PC-9 (cell line): ENCODE data around the gene AKAP4. TPM values are rescaled to one million over a fixed set of nuclear protein-coding genes. Genes with fewer than 3 reads are reported as not detected.

Source experiments
- BruUV-seq: library from RNA; stranded (reverse); fragments of 400-500 nt; replicated peaks from 2 replicates; lab custom pipeline; 2021; lab: Mats Ljungman, UMichigan
- CTCF ChIA-PET: fragments of 300-600 bp; sonication (Branson Sonifier 250); formaldehyde crosslinking; loops from one replicate; lab custom pipeline; 2022; ENCODE audit warnings: antibody characterized with exemption; lab: Charles Lee
- POLR2A ChIA-PET: fragments of 300-600 bp; sonication (Branson Sonifier 250); formaldehyde crosslinking; loops from one replicate; lab custom pipeline; 2022; ENCODE audit warnings: antibody characterized with exemption; ENCODE audit not compliant: unreplicated experiment; lab: Charles Lee
- DNase-seq, 2 experiments: peaks; one replicate each; pipeline versions ENCODE4 v3.0.0 to v3.0.0-alpha.2; 2015 to 2022; ENCODE audit warnings: mixed read lengths in 1 of 2
- H2AFZ ChIP-seq: fragments of 200-600 bp; sonication (generic); 2 replicates; pipeline ENCODE4 v1.8.1; 2017; ENCODE audit warnings: antibody characterized with exemption
- H3F3A ChIP-seq: fragments of 200-600 bp; sonication (generic); 2 replicates; pipeline ENCODE4 v1.8.1; 2017; ENCODE audit warnings: antibody characterized with exemption, mild to moderate bottlenecking, low read depth; ENCODE audit not compliant: insufficient read depth
- H3K27ac ChIP-seq: fragments of 200-600 bp; sonication (generic); 2 replicates; pipeline ENCODE4 v1.6.1; 2016; ENCODE audit warnings: mixed run types
- H3K27me3 ChIP-seq: fragments of 200-600 bp; sonication (generic); 2 replicates; pipeline ENCODE4 v1.6.1; 2016; ENCODE audit warnings: low read depth, mixed run types; ENCODE audit not compliant: insufficient read depth
- H3K36me3 ChIP-seq: fragments of 200-600 bp; sonication (generic); 2 replicates; pipeline ENCODE4 v1.6.1; 2016; ENCODE audit warnings: low read depth, mixed run types
- H3K4me1 ChIP-seq: fragments of 200-600 bp; sonication (generic); replicated peaks from 2 replicates; pipeline ENCODE4 v1.6.1; 2016; ENCODE audit warnings: mixed run types; ENCODE audit not compliant: insufficient read depth
- H3K4me2 ChIP-seq: fragments of 200-600 bp; sonication (generic); 2 replicates; pipeline ENCODE4 v1.6.1; 2017; ENCODE audit warnings: mixed run types
- H3K4me3 ChIP-seq: fragments of 200-600 bp; sonication (generic); 2 replicates; pipeline ENCODE4 v1.6.1; 2016; ENCODE audit warnings: mixed run types
- H3K79me2 ChIP-seq: fragments of 200-600 bp; sonication (generic); 2 replicates; pipeline ENCODE4 v1.6.1; 2017; ENCODE audit warnings: low read depth, mixed run types
- H3K9me2 ChIP-seq: fragments of 200-600 bp; sonication (generic); 2 replicates; pipeline ENCODE4 v1.8.1; 2017; ENCODE audit warnings: mild to moderate bottlenecking; ENCODE audit not compliant: insufficient read depth
- H3K9me3 ChIP-seq: fragments of 200-600 bp; sonication (generic); 2 replicates; pipeline ENCODE4 v1.8.1; 2016; ENCODE audit warnings: low read depth; ENCODE audit not compliant: insufficient read depth
- H4K20me1 ChIP-seq: fragments of 200-600 bp; sonication (generic); 2 replicates; pipeline ENCODE4 v1.8.1; 2017; ENCODE audit not compliant: insufficient read depth
- CTCF ChIP-seq: fragments of 200-600 bp; sonication (generic); conservative IDR thresholded peaks from 2 replicates; pipeline ENCODE4 v1.6.1; 2017; ENCODE audit warnings: mixed run types, antibody characterized with exemption, mild to moderate bottlenecking, moderate library complexity
- EZH2 ChIP-seq: fragments of 200-600 bp; sonication (generic); IDR thresholded peaks from 2 replicates; pipeline ENCODE4 v1.8.0; 2017; ENCODE audit warnings: antibody characterized with exemption, low read depth
- intact Hi-C: fragments of 100-400 bp; cut with micrococcal nuclease; formaldehyde crosslinking; loops from one replicate; pipeline ENCODE4 v1.10.0; 2022; ENCODE audit not compliant: unreplicated experiment
- total RNA-seq: library from RNA; stranded (reverse); gene quantifications from 2 replicates; pipeline ENCODE4 v1.2.3, GENCODE V29; 2021

AKAP4 gene
- total RNA-seq, 1 experiment from 2014 or later, result not detected

GRCh38 chrX:50157545-50158135, 43.2 kb downstream of the AKAP4 start:
- no peaks in the 10 kb centered on the region for H3K9me3 ChIP-seq
- H3K9me2 ChIP-seq, result no peaks in the 10 kb centered on the region
- no TSS peak for BruUV-seq
- H3K4me1 ChIP-seq, result no peaks in the 10 kb centered on the region
- no peak overlapping the region for H3K4me2 ChIP-seq
- no peaks in the 10 kb centered on the region for H3K79me2 ChIP-seq
- DNase-seq, result no peak
- intact Hi-C loops, result no loop called here
- no peak for TF ChIP-seq CTCF
- TF ChIP-seq EZH2, result no peak
- H3K4me3 ChIP-seq, result no peak overlapping the region
- no peaks in the 10 kb centered on the region for H4K20me1 ChIP-seq
- no peaks in the 10 kb centered on the region for H3K36me3 ChIP-seq
- no peaks in the 10 kb centered on the region for H3K27me3 ChIP-seq
- CTCF ChIA-PET, result no interaction called here
- POLR2A ChIA-PET, result no interaction called here
- no peaks in the 10 kb centered on the region for H3F3A ChIP-seq
- no peak overlapping the region for H3K27ac ChIP-seq
- H2AFZ ChIP-seq, result no peak overlapping the region

GRCh38 chrX:50154429-50154828, 46.4 kb downstream of the AKAP4 start:
- no peak overlapping the region for H3K4me3 ChIP-seq
- H3F3A ChIP-seq, result no peaks in the 10 kb centered on the region
- no TSS peak for BruUV-seq
- no peaks in the 10 kb centered on the region for H4K20me1 ChIP-seq
- H3K4me1 ChIP-seq, result no peaks in the 10 kb centered on the region
- H3K36me3 ChIP-seq, result no peaks in the 10 kb centered on the region
- H3K4me2 ChIP-seq, result no peak overlapping the region
- no peaks in the 10 kb centered on the region for H3K27me3 ChIP-seq
- TF ChIP-seq EZH2 (no peak), CTCF (no peak)
- CTCF ChIA-PET, result no interaction called here
- H2AFZ ChIP-seq, result no peak overlapping the region
- H3K27ac ChIP-seq, result no peak overlapping the region
- POLR2A ChIA-PET, result no interaction called here
- DNase-seq, result no peak
- no peaks in the 10 kb centered on the region for H3K9me2 ChIP-seq
- H3K79me2 ChIP-seq, result no peaks in the 10 kb centered on the region
- H3K9me3 ChIP-seq, result no peaks in the 10 kb centered on the region
- intact Hi-C loops, result no loop called here

- CTCF ChIA-PET, result no interaction called here
- no peaks in the 10 kb centered on the region for H3K9me3 ChIP-seq
- H3F3A ChIP-seq, result no peaks in the 10 kb centered on the region
- TF ChIP-seq CTCF, result no peak
- no peak for TF ChIP-seq EZH2
- H3K79me2 ChIP-seq, result no peaks in the 10 kb centered on the region
- no TSS peak for BruUV-seq
- H3K27ac ChIP-seq, result no peak overlapping the region
- POLR2A ChIA-PET, result no interaction called here
- H3K27me3 ChIP-seq, result no peaks in the 10 kb centered on the region
- intact Hi-C loops, result no loop called here
- no peaks in the 10 kb centered on the region for H3K9me2 ChIP-seq
- no peaks in the 10 kb centered on the region for H4K20me1 ChIP-seq
- H3K4me2 ChIP-seq, result no peak overlapping the region
- no peak overlapping the region for H2AFZ ChIP-seq
- H3K4me3 ChIP-seq, result no peak overlapping the region
- no peaks in the 10 kb centered on the region for H3K4me1 ChIP-seq
- no peak for DNase-seq
- no peaks in the 10 kb centered on the region for H3K36me3 ChIP-seq
Measured at GRCh38 chrX:50152456-50152855, 48.4 kb downstream of the AKAP4 start.
